ENCODE measurements around the gene R3HDM2.

The R3HDM2 gene

DNA sequence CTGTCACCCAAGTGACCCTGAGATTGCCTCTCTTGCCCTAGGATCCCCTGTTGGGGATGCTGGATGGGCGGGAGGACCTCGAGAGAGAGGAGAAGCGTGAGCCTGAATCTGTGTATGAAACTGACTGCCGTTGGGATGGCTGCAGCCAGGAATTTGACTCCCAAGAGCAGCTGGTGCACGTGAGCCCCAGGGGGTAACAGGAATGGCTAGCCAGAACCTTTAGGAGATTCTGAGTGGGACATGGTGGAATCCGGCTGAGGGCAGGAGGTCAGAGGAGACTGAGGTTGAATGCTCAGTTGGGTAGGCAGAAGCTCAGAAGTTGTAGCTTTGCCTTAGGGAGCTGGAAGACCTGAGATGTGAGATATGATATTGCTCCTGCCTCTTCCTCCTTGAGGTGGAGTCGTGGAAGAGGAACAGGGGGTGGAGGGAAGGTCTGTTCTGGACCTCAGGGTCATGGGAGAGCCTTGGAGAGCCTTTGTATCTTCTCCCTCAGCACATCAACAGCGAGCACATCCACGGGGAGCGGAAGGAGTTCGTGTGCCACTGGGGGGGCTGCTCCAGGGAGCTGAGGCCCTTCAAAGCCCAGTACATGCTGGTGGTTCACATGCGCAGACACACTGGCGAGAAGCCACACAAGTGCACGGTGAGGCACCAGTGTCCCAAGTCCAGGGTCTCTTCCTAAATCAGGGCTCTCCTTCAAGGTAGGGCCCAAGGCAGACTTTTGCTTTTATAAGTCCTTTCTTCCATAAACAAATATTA, 35.1 kb upstream of the R3HDM2 start:
- DNase-seq: no peak

DNA sequence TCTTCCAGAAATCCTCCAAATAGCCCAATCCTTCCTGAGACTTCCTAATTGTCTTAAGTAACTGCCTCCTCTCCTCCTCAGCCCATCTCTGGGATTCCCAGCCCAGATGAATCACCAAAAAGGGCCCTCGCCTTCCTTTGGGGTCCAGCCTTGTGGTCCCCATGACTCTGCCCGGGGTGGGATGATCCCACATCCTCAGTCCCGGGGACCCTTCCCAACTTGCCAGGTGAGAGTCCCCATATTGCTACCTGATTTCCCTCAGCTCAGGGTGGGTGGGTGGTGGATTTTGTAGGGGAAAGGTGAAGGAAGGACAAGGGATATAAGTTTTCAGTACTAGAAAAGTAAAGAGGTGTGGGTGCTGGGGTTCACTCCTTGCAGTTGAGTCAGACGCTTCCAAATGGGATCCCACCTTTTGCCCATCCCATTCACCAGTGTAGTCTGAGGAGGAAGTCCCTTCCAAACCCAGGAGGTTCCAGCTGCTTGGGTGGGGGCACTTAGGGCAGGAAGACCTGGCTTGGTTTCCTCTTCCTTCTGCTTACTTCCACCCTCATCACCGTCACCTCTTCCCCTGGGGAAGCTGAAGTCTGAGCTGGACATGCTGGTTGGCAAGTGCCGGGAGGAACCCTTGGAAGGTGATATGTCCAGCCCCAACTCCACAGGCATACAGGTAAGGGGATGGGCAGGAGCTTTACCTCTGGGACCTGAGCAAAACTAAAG, 34.3 kb upstream of the R3HDM2 start:
- DNase-seq: no peak

DNA sequence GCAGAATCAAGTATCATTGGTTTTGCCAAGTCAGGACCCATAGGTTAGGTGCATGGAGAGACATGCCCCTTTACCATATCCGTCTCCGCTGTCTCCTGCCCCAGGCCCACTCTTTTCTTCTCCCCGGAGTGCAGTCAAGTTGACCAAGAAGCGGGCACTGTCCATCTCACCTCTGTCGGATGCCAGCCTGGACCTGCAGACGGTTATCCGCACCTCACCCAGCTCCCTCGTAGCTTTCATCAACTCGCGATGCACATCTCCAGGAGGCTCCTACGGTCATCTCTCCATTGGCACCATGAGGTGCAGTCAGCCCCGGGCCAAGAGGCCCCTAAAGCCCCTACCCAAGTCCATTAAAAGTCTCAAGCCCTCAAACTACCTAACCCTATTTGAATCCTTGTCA, 33.7 kb upstream of the R3HDM2 start:
- no peak for DNase-seq

GRCh38 chr12:57462912-57463253, 32.0 kb upstream of the R3HDM2 start:
- no peak for DNase-seq

GRCh38 chr12:57462251-57462911, 31.5 kb upstream of the R3HDM2 start:
- peak; percentile 73 for DNase-seq

GRCh38 chr12:57461917-57462250, 31.0 kb upstream of the R3HDM2 start:
- no peak for DNase-seq

DNA sequence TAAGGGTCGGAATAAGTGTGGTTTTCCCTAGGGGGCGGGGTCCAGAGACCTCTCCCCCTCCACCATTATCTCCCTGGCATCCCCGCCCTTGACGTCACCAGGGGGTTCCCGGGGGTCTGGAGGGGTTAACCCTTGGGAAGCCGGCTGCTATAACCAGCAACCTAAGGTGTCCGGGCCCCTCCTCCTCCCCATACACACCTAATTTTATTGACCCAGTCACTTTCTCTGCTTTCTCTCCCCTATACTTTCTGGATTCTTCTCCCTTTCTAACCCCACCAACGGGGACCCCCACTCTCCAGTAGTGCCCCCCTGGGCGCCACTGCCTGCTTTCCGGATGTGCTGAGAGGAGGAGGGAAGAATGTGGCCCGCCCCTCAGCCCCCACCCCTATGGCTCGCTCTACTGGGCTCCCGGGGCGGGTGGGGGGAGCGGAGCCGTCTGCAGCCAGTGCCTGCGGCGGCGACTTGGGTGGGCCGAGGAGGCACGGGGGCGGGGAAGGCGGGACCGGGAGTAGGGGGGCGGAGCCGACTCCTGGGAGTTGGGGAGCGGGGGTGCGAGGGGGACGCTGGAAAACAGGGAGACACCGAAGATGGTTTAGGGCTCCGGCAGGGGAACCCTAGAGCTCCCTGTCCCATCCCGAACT, 30.6 kb upstream of the R3HDM2 start:
- DNase-seq: no peak

GRCh38 chr12:57460841-57461275, 30.0 kb upstream of the R3HDM2 start:
- no peak for DNase-seq

DNA sequence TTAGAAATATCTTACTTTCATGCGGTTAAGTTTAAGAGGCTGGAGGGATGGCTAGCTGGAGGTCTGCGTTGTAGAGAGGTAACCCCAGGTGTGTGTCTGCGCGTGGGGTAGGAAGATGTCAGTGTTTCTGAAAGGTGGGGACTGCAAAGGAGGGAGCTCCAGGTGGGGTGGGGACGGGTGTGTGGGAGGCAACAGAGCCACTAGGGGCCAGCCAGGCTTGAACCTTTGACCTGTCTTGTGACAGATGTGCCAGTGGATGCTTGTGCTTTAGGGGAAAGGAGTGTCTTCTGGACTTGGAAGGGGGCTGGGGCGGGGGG, 29.6 kb upstream of the R3HDM2 start:
- no peak for DNase-seq

GRCh38 chr12:57459750-57460467, 29.1 kb upstream of the R3HDM2 start, which contains the start of gene GLI1:
GLI1 (plus strand) TSS chr12:57459785; CDS start chr12:57463692, 3,907 bp downstream.
- no peak for DNase-seq

- peak; percentile 67 for DNase-seq
Measured at GRCh38 chr12:57459055-57459749, 28.4 kb upstream of the R3HDM2 start.

- DNase-seq: no peak
Measured at GRCh38 chr12:57458665-57459054, 27.8 kb upstream of the R3HDM2 start.

DNA sequence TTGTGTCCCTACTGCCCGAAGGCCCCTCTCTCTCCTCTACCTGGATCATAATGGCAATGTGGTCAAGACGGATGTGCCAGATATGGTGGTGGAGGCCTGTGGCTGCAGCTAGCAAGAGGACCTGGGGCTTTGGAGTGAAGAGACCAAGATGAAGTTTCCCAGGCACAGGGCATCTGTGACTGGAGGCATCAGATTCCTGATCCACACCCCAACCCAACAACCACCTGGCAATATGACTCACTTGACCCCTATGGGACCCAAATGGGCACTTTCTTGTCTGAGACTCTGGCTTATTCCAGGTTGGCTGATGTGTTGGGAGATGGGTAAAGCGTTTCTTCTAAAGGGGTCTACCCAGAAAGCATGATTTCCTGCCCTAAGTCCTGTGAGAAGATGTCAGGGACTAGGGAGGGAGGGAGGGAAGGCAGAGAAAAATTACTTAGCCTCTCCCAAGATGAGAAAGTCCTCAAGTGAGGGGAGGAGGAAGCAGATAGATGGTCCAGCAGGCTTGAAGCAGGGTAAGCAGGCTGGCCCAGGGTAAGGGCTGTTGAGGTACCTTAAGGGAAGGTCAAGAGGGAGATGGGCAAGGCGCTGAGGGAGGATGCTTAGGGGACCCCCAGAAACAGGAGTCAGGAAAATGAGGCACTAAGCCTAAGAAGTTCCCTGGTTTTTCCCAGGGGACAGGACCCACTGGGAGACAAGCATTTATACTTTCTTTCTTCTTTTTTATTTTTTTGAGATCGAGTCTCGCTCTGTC, 26.1 kb upstream of the R3HDM2 start:
- no peak for DNase-seq

GRCh38 chr12:57456145-57456700, 25.4 kb upstream of the R3HDM2 start:
- no peak for DNase-seq

DNA sequence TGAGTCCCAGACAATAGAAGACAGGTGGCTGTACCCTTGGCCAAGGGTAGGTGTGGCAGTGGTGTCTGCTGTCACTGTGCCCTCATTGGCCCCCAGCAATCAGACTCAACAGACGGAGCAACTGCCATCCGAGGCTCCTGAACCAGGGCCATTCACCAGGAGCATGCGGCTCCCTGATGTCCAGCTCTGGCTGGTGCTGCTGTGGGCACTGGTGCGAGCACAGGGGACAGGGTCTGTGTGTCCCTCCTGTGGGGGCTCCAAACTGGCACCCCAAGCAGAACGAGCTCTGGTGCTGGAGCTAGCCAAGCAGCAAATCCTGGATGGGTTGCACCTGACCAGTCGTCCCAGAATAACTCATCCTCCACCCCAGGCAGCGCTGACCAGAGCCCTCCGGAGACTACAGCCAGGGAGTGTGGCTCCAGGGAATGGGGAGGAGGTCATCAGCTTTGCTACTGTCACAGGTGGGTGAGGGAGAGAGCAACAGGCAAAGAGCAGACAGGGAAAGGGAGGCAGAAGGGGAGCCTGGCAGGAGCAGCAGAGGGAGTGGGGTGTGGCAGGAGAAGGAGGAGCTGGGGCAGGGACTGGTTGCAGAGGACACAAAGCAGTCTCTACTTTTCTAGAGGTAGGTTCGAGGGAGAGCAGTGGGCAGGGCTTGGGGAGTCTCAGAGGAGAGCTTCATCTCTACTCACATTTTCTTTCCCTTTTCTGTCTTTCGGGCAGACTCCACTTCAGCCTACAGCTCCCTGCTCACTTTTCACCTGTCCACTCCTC, 24.7 kb upstream of the R3HDM2 start:
- DNase-seq: no peak

DNA sequence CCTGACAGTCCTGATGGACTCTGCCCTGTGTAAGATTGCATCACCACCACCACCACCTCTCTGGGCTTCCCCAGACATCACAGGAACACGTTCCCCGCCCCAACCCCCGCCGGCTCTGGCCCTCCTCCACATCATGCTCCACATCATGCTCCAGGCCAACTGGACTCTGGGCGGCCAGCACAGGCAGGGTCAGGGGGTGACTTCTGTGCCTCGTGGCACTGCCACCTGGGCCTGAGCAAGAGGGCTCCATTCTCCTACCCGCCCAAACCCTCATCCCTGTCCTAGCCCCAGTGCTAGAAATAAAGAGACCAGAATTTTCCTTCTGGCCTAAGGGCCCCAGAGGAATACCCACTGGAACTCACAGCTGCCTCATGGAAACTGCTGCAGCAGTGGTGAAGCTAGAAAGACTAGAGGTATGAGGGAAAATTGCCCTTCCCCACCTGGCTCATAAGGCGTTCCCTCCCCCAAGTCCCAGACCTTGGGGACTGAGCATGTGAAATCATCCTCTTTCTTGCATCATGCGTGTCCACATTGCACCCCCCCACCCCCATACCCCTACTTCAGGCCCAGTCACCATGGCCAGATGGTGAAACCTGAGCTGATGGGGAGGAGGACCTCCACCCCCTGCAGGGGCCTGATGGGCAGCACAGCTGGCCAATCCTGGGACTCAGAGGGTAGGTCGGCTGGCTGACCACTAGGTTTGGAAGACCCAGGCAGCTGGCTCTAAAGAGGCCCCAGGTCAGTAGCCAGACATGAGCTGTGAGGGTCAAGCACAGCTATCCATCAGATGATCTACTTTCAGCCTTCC, 23.9 kb upstream of the R3HDM2 start, which contains the start of gene INHBE:
Gene INHBE (plus strand): TSS at position 742 of the 808 bp plus-strand sequence. CDS start 230 bp downstream, outside the sequence.
- no peak for DNase-seq

DNA sequence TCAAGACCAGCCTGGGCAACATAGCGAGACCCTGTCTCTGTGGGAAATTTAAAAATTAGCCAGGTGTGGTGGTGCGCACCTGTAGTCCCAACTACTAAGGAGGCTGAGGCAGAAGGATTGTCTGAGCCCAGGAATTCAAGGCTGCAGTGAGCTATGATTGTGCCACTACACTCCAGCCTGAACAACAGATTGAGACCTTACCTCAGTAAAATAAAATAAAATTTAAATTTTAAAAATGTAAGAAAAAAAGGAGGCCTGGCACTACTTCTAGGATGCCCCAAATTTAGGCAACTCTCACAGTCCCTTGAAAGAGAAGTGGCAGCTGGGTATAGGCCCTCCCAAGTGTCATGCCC, 23.3 kb upstream of the R3HDM2 start:
- no peak for DNase-seq

- no peak for DNase-seq
Measured at GRCh38 chr12:57452937-57453509, 22.2 kb upstream of the R3HDM2 start.
